PFSK-1 (cell line): ENCODE results near the gene CALD1.

Source experiments
- FOXP2 ChIP-seq: optimal IDR thresholded peaks from 2 replicates; pipeline ENCODE3; 2011; ENCODE audit warnings: borderline replicate concordance, control low read depth, inconsistent platforms; ENCODE audit not compliant: insufficient read depth; ENCODE audit errors: extremely low read length, extremely low read depth
- POLR2AphosphoS5 ChIP-seq: IDR thresholded peaks from 2 replicates; pipeline ENCODE4 v1.6.1; 2012; ENCODE audit warnings: low read depth, mild to moderate bottlenecking, control low read depth, low read length, moderate library complexity
- REST ChIP-seq, 2 experiments: IDR thresholded peaks; 2 replicates each; pipeline versions ENCODE4 v1.6.1 to v1.8.0; 2011 to 2012; ENCODE audit warnings: low read depth in 2 of 2, low read length in 2 of 2, control low read depth in 1 of 2, inconsistent platforms in 1 of 2, mild to moderate bottlenecking in 1 of 2, moderate library complexity in 1 of 2; ENCODE audit not compliant: insufficient read depth in 1 of 2
- SIN3A ChIP-seq: IDR thresholded peaks from 2 replicates; pipeline ENCODE4 v1.6.1; 2012; ENCODE audit warnings: mild to moderate bottlenecking, low read length, moderate library complexity, borderline replicate concordance; ENCODE audit not compliant: insufficient read depth
- TAF1 ChIP-seq: IDR thresholded peaks from 2 replicates; pipeline ENCODE4 v1.6.1; 2012; ENCODE audit warnings: low read length, control low read depth, borderline replicate concordance; ENCODE audit not compliant: insufficient read depth

CALD1 gene

GRCh38 chr7:134988161-134988560, 208.7 kb downstream of the CALD1 start:
- no peak for TF ChIP-seq SIN3A
- TF ChIP-seq TAF1 = no peak
- TF ChIP-seq POLR2AphosphoS5 = no peak
- TF ChIP-seq REST (IDR thresholded peaks at IDR 0.05; ENCODE audit: insufficient read depth in 1 of 2, low read depth in 2 of 2, low read length in 2 of 2) = no peak
- no peak for TF ChIP-seq FOXP2

DNA sequence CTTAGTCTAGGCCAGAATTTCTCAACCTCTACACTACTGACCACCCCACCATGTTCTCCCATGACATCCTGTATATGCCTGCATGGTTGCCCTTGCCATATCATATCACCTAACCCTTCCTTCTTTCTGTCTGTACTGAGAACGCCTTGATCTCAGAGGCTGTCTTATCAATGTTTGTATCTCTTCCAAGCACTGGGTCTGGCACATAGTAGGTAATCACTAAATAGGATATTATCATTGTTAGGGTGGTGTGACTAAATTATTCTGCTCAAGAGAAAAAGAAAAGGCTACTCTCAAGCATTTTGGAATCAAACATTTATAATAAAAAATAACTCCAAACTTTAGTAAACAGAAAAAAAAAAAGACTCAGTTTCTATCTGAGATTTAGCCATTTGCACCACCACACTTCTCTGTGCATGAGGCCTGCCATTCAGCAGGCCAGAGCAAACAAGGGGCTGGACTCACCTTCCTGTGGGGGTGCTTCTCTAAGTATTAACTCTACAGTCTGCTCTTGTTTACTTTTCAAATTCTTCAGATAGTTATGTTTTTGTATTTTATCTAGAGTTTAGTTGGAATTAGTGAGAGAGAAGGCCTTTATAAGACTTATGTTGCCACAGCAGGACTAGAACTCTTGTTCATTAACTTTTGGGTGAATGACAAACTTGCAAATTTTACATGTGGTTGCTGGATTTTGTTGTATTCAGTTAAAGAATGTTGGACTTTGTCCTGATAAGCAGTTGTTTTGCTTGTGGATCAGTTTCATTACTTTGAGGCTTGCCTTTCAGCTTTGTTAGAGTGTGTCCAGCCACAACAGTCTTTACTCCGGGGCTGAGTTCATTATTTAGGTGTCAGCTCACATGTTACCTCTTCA, 212.3 kb downstream of the CALD1 start:
- TF ChIP-seq TAF1 (no peak), SIN3A (no peak), POLR2AphosphoS5 (no peak), REST (IDR thresholded peaks at IDR 0.05; ENCODE audit: insufficient read depth in 1 of 2, low read depth in 2 of 2, low read length in 2 of 2) (no peak), FOXP2 (no peak)

DNA sequence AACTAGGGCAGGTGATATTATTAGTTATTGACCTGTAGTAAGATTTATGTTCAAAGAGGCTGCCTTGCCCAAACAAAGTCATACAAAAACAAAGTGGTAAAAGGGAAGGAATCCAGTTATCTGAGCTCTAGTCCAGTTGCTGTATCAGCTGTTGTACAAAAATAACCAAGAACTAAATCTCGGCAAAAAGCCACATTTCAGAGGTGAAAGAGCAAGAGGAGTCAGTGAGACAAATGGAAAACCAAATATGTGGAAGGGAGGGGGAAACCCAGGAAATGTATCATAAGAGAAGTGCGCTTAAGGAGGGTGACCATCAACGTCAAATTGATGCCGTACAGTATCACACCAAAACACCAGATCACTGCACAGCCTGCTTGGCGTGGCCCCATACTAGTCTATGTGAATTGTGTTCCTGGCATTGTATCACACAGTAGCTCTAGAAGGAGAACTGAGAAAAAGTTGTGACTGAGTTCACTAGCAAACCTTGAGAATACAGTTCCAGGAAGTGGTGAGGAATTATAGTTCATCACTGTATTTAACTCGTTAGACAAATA, 213.3 kb downstream of the CALD1 start:
- TF ChIP-seq TAF1 = no peak
- TF ChIP-seq REST (IDR thresholded peaks at IDR 0.05; ENCODE audit: insufficient read depth in 1 of 2, low read depth in 2 of 2, low read length in 2 of 2) = no peak
- no peak for TF ChIP-seq FOXP2

DNA sequence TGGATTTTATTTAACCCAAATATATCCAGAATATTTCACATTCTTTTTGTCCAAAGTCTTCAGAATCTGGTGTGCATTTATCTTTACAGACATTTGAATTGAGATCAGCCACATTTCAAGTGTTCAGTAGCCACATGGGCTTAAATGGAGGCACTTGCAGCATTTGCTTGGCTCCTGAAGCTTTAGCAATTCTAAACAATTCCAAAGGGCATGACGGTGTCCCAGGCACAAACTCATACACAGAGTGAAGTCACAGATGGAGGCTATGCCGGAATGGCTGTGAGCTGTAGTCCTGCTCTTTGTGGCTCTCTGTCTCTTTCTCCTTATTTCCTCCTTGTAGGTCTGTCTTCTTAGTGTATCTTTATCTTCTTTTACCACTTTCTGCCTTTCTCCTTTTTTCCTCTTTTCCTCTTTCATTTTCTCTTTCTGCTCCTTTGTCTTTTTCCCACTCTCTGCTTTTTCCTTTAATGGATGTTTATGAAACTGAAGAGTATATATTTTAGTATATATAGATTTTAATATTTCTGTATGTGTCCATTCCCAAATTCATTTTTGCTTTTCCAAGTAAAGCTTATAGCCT, 214.5 kb downstream of the CALD1 start:
- TF ChIP-seq POLR2AphosphoS5 = no peak
- no peak for TF ChIP-seq REST (IDR thresholded peaks at IDR 0.05; ENCODE audit: insufficient read depth in 1 of 2, low read depth in 2 of 2, low read length in 2 of 2)
- no peak for TF ChIP-seq TAF1
- TF ChIP-seq SIN3A = no peak
- TF ChIP-seq FOXP2 = no peak
